Stimulated activated CD4-positive, alpha-beta T cell treated with anti-CD3 and anti-CD28 coated beads, Interleukin-15, amount 100 ng/mL, for 1 hour (primary cell): ENCODE data around the gene TRIM71.

Experiments
- DNase-seq, 2 donors: peaks; one replicate each; pipeline ENCODE4 v3.0.0-alpha.2; 2020; ENCODE audit warnings: low read depth in 1 of 2, low spot score in 1 of 2

Gene TRIM71

DNA sequence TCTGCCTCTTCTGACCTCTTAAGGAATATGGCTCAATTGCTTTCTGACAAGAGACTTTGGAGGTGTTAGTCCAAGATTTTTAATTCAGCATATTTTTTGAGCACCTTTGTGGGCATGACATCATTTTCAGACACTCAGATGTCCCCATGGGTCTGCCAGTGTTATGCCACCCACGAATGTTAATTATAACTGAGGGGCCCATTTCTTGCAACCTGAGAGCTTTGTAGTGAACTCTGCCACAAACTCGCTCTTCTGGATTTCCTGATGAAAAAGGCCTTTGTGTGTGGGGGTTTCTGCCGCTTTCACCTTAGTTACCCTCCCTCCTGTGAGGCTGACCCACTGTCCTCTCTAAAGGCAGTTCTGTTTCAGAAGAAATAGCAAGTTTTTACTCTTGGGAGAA is 69.1 kb downstream of the TRIM71 start:
- DNase-seq, result no peak

- DNase-seq, result no peak
Measured at GRCh38 chr3:32888739-32889138, 70.9 kb downstream of the TRIM71 start.

DNA sequence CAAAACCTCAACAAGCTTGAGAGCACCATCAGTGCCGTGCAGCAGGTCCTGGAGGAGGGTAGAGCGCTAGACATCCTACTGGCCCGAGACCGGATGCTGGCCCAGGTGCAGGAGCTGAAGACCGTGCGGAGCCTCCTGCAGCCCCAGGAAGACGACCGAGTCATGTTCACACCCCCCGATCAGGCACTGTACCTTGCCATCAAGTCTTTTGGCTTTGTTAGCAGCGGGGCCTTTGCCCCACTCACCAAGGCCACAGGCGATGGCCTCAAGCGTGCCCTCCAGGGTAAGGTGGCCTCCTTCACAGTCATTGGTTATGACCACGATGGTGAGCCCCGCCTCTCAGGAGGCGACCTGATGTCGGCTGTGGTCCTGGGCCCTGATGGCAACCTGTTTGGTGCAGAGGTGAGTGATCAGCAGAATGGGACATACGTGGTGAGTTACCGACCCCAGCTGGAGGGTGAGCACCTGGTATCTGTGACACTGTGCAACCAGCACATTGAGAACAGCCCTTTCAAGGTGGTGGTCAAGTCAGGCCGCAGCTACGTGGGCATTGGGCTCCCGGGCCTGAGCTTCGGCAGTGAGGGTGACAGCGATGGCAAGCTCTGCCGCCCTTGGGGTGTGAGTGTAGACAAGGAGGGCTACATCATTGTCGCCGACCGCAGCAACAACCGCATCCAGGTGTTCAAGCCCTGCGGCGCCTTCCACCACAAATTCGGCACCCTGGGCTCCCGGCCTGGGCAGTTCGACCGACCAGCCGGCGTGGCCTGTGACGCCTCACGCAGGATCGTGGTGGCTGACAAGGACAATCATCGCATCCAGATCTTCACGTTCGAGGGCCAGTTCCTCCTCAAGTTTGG is 72.9 kb downstream of the TRIM71 start:
- no peak for DNase-seq

- DNase-seq, result no peak
Measured at GRCh38 chr3:32891365-32891764, 73.6 kb downstream of the TRIM71 start.

DNA sequence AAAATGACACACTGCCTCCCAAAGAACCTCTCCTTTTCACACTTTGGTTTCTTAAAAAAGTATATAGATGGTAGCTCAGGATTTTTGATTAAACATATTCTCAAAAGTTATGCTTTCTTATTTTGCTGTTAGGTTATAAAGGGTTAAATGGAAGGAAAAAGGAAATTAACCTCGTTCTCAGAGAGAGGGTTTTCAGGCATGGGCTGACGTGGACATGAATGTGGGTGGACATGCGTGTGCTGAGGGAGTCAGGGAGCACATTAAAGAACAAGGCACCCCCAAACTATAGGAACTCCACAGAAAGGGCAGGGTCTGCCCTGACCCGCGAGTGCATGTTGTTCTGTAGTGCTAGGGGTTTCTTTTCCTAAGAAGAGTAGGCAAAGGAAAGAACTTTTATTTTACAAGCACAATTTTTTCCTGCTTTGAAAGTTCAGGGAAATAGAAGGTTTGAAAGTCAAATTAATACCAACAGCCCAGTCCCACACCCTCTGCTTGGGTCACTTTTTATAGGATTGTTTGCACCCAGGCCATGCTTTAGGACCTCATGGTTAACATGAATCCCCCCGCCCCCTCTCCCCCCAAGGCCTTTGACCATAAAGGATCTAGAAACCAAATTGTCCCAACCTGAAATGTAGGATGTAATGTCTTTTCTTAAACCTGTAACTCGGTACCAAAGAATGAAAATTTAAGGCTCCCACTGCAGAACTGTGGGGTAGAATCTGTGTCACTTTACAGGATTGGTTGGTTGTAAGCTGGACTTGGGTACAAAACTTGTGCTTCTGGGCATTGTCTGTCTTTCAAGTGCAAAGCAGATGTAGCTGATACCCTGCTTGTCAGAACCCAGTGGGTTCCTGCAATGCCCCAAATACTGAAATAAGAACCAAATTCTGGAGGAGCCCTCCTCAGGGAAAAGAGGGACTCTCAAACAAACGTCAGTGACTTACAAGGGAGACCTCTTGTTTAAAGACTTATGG is 75.1 kb downstream of the TRIM71 start:
- no peak for DNase-seq

DNA sequence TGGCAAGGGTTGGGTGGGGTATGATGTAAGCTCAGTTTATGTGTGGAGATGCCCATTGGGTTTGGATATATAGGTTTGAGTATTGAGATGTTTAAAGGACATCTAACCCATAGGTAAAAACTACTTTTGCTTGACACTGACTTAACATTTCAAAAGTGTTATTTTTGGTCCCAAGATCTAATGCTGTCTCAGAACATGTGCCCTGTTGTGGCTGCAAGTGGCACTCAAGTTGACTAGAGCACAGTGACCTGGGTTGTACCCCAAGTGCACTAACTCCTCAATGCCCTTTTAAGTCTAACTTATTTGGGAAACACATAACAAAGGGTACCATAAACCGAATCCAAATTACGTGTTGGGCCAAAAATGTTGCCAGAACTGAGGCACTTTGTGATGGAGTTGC is 77.2 kb downstream of the TRIM71 start:
- no peak for DNase-seq

DNA sequence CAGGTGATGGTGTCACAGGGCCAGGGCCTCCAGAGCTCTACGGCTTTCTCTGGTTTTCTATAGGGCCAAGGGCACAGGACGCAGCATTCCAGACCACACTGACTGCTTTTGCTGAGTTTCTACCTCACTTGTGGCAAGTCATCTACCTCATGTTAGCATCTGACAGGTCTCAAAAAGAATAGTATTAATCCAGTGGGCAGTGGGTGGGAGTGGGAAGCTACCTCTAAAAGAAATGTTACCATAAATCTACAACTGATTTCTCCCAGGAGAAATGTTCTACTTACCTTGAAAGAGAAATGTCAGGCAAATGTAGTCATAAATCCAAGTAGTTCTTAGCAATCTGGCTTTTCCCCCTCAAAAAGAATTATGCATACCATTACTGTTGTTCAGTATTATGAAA is 77.9 kb downstream of the TRIM71 start:
- DNase-seq, result no peak

DNA sequence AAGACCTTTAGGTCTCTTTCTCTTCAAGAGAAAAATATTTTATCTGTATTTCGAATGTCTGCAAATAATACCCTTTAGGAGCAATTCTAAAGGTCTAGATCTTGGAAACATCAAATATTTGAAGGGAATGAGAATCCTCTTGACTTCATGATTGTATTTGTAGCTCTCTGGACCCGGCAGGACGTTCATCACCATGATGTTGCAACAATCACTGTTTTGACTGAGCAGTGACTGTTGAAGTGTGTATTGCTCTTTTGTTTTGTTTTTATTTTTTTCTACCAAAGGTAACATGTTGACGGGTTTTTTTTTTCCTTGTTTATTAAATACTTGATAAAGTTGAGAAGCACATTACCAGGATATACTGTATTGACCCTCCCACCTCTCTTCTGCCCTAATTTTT is 78.3 kb downstream of the TRIM71 start:
- DNase-seq, result no peak

GRCh38 chr3:32897001-32897601 is 79.3 kb downstream of the TRIM71 start:
- DNase-seq, result no peak

- DNase-seq, result no peak
Measured at GRCh38 chr3:32897981-32898623, 80.3 kb downstream of the TRIM71 start.

DNA sequence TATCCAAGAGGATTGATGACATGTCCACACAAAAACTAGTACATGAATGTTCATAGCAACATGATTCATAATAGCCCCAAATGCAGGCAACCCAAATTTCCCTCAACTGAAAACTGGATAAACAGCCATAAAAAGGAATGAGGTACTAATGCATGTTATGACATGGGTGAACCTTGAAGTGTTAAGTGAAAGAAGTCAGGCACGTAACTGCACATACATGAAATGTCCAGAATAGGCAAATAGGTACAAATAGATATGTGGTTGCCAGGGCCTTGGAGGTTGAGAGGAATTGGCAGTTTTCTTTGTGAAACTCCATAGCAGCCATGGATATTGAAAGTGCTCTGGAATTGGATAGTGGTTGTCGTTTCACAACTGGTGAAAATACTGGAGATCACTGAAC is 81.5 kb downstream of the TRIM71 start:
- DNase-seq, result no peak

- DNase-seq, result no peak
Measured at GRCh38 chr3:32901005-32901932, 83.5 kb downstream of the TRIM71 start.

DNA sequence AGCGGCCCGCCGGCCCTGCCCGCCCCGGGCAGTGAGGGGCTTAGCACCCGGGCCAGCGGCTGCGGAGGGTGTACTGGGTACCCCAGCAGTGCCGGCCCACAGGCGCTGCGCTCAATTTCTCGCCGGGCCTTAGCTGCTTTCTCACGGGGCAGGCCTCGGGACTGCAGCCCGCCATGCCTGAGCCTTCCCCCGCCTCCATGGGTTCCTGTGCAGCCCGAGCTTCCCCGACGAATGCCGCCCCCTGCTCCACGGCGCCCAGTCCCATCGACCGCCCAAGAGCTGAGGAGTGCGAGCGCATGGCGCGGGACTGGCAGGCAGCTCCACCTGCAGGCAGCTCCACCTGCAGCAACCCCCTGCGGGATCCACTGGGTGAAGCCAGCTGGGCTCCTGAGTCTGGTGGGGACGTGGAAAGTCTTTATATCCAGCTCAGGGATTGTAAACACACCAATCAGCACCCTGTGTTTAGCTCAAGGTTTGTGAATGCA is 85.1 kb downstream of the TRIM71 start:
- DNase-seq, result peak in 1 of 2 donors; percentile 31

GRCh38 chr3:32903953-32904352 is 86.2 kb downstream of the TRIM71 start:
- DNase-seq, result no peak

DNA sequence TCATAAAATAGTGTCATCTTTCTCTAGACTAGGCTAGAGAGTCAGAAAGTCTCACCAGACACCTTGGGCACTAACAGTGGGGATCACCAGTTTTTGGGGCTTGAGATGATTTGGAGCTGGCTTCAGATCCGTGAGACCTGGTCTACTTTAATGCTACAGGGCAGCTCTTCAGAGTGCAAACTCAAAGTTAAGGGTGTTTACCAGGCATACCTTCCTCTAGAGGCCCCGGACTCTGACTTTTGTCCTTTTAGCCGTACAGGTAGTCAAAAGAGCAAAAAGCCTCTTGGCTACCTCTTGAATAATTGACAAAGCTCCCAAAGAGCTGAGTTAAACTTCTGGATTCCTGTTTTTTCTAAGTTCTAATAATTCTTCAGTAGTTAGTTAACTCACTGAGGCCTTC is 92.2 kb downstream of the TRIM71 start:
- no peak for DNase-seq

DNA sequence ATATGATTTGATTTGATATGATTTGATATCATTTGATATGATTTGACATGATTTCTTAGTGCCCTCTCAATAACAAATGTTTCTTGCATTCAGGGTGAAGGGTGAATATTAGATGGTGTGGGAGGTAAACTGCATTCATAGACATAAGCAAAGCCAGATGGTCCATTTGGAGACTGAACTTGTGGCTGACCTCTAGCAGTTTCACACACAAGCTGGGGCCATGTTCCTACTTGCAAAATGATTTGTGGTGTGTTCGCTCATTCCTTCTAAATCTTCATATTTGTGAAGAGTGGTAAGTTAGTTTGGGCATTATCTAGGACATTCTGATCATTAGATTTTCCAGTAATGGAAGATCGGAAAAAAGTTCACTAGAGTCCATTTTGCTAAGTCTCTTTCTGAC is 93.2 kb downstream of the TRIM71 start:
- no peak for DNase-seq

GRCh38 chr3:32912046-32912445 is 94.2 kb downstream of the TRIM71 start:
- DNase-seq, result no peak

DNA sequence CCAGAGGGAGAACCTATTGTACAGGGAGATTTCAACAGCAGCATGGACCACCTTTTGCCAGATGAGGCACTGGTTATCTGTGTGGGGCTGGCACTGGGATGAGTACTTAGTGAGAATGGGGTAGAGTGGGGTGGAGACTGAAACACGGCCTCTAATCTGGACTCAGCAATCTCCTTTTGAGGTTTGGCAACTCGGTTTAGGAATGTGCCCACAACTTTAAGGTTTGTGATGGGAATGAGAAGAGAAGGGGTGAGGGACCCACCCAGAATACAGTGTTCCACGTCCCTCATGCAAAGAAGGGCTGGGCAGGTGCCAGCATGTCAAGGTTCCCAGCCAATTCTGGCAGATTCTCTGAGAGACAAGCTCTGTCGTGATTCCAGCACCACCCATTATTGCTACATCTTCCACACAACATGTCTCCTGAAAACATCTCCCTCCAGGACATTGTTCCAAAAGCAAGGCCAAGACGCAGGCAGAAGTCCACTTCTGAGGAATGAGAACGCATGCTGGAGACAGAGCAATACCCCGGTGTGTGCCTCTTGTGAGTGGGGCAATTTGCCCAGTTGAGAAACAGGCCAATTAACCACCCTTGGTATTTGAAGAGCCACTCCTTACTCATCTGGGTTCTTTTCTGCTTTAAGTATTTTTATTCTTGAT is 96.1 kb downstream of the TRIM71 start:
- DNase-seq, result no peak

GRCh38 chr3:32919920-32920319 is 102.1 kb downstream of the TRIM71 start:
- DNase-seq, result no peak
